ENCODE results near the gene CNNM3.
"Not testable (repeated sequence)": the region's sequence is repeated elsewhere in the genome, so short reads cannot be mapped to it uniquely, and the experiment has no call there.

CNNM3 gene

DNA sequence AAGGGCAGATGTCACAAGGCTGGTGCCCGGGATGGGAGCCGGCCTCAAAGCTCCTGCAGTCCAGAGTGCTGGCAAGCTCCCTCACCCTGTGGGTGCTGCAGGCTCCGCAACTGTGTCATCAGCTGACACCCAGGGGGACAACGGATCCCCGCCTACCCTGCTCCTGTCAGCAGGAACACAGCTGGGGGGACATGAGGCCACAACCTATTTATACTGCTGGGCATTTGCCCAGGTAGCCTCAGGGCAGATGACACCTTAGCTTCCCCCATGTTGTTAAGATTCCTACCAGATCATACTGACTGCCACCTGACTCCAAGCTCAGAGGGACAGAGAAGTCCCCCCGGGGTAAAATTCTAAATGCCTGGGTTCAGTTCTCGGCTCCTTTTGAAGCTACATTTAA is 26.5 kb downstream of the CNNM3 start:
- no peak for DNase-seq

DNA sequence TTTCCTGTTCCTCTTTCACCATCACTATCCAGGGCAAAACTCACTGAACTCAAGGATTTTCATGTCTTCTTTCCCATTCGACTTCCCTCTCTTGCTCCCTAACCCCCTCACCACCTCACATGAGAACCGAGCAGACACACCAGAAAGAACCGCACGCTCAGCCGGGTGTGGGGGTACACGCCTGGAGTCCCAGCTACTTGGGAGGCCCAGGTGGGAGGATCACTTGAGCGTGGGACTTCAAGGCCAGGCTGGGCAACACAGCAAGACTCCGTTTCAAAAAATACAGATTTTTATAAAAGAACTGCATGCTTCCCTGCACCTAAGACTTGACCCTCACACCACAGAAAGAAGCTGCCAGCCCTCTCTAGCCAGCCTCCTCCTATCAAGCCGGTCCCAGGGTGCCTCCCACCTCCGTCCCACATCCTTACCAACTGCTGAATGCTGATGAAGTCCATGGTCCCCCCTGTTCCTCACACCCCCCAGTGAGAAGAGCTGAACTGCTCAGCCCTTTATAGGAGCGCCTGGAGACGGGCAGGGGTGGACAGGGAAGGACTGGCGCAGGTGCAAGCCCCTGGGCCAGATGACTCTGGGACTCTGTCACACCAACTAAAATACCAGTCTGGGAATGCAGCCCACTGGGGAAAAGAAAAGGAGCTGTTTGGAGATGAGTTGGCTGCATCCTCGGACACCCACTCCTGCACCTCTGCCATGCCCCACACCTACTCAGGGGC is 27.6 kb downstream of the CNNM3 start, which contains the start of gene ANKRD23:
Gene ANKRD23, minus strand, starts transcription at position 484 of the 731 bp plus-strand sequence. Its CDS starts 29 bp downstream, at position 455.
- no peak for DNase-seq

DNA sequence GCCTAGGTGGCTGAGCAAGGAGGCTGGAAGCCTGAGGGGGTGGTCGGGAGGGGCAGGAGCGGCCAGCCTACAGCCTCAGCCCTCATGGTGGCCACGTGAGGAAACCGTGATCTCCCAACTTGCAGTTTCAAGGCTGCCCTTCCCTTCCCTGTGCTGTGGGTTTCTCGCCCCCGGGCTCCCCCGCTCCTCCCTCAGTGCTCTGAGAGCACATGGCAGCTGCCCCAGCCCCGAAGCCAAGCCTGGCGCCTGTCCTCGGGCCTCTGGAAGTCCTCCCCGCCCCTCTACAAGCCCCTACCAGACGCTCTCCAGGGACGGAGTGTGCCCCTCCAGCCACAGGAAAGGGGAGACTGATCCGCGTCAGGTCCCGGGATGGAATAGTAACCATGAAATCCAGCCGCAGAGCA is 28.3 kb downstream of the CNNM3 start:
- no peak for DNase-seq

DNA sequence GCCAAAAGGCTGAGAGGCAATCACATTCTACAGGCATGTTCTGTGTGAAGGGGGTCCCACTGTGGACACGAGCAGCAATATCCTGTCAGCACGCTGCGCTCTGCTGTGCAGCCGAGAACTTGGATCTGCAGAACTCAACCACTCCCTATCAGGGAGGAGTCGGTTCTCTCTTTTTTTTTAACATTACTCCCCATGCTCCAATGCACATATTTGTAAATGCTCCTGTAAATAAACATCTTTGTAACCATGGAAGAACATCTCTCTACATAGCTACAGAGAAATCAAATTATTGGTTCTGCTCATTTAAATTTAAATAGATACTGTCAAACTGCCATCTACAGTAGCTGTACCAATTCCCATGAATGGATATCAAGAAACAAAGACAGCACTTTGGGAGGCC is 30.8 kb downstream of the CNNM3 start:
- DNase-seq = no peak

DNA sequence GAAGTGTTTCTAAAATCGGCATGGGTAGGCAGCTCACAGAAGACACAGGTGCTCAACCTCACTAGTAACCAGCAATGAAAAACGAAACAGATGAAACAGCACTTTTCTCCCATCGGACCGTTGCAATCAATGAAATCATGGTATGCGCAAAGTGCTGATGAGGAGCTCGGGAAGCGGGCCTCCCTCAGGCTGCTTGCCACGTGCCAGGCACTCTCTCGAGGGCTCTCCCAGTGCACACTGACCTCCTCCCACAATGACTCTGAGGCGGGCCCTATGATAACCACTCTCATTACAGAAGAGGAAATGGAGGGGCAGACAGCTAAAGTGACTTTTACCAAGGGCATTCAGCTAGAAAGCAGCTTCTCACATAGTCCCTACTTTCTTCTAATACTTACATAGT is 31.5 kb downstream of the CNNM3 start:
- no peak for DNase-seq

DNA sequence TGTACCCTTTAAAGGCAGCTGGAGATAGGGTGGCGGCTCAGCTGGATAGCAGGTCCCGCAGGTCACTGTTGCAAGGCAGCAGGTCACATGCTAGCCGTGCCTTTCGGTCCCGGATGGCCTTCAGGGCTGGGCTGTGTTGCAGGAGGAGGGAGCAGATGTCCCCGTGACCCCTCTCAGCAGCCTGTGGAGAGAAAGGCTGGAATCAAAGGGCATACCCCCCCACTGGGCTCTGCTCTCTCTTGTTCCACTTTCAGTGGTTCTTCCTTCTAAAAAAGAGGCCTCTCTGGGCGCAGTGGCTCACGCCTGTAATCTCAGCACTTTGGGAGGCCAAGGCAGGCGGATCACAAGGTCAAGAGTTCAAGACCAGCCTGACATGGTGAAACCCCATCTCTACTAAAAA is 32.2 kb downstream of the CNNM3 start:
- DNase-seq = no peak

DNA sequence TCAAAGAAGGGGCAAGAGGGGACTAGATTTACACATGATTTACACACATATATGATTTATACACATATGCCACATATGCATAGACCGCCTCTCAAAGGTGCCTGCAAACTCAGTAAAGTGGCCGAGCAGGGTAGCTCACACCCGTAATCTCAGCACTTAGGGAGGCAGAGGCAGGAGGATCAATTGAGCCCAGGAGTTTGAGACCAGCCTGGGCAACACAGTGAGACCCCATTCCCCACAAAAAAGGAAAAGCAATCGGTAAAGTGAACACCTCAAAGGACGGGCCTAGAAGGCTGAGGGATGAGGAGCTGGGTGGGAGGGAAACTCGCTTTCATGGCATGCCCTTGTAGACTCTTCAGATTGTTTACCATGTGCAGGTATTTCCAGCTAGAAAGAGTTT is 36.6 kb downstream of the CNNM3 start:
- DNase-seq = no peak

DNA sequence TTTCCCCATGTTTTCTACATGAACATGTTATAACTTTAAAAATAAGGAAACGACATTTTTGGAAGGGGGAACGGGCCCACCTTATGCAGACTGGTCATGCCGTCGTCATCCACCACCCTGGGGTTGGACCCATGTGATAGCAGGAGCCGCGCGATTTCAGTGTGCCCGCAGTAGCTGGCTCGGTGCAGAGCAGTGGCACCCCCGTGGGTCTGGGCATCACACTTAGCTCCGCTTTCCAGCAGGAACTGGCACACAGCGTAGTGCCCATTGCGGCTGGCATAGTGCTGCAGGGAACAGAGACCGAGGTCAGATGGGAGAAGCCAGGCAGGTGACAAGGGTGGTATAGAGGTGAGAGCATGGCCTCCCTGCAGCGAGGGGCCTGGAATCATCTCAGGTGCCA is 37.3 kb downstream of the CNNM3 start:
- no peak for DNase-seq

DNA sequence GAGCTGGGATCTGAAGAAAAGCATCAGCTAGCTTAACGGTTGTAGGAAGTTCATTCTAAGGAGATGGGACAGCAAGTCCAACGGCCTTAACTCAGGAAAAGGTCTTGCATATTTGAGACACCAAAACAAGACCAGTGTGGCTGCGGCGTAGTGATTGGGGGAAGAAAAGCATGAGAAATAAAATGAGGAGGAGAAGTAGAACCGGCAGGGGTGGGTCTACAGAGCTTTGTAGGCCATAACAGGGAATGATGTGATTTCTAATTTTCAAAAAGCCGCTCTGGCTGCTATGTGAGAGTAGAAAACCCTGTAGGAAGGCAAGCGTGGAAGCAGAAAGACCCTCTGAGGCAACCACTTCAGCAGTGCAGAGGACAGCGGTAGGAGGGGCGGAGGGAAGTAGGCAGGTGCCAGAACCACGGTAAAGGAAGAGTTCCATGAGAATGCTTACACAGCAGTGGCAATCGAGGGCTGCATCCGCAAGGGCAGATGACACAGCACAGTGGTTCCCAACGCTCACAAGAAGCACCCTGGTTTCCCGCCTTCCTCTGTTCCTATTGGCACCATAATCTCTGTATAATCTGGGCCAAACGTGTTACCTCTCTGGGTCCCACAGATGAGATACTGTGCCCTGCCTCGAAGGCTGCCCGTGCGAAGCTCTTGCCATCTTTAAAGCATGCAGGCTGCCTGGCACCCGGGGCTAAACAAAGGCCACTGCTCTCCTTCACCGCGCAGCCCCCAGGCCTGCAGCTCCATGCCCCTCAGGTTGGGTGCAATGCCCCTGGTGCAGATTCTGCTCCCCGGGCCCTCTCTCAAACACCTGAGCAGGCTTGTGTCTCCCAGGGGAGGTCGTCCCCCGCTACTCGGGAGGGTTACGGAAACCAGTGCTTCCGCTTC is 41.0 kb downstream of the CNNM3 start:
- peak; percentile 67 for DNase-seq

DNA sequence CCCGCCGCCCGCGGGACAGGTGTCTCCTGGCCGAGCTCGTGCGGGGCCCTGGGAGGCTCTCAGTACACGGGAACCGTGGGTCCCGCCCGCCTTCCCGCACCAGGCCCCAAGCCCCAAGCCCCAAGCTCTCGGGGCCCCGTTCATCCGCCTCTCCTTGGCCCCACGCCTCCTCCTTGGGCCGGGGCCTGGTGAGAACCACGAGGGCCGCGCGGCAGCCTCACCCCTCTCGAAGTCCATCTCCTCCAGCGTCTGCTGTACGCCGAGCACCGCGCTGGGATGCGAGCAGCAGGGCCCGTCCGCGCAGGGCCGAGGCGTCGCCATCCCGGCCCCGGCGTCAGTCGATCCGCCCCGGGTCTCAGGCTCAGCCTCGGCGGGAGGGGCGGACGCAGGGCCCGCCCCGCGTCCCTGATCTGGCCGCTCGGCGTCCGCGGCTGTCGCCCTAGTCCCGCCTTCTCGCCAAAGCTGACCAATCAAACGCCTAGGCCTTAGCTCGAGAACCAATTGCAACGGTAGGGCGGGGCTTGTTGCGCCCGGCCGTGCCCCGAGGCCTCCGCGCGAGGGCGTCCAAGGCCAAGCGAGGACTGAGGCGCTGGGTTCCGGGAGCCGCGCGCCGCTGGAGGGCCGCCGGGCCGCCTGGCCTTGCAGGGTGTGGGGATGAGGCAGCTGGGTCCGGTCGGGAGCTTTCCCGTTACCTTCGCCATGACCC is 41.8 kb downstream of the CNNM3 start, which contains the start of gene ANKRD39:
Gene ANKRD39, minus strand, starts transcription at position 350 of the 706 bp plus-strand sequence. Its CDS starts 29 bp downstream, at position 321.
- peak; percentile 97 for DNase-seq

DNA sequence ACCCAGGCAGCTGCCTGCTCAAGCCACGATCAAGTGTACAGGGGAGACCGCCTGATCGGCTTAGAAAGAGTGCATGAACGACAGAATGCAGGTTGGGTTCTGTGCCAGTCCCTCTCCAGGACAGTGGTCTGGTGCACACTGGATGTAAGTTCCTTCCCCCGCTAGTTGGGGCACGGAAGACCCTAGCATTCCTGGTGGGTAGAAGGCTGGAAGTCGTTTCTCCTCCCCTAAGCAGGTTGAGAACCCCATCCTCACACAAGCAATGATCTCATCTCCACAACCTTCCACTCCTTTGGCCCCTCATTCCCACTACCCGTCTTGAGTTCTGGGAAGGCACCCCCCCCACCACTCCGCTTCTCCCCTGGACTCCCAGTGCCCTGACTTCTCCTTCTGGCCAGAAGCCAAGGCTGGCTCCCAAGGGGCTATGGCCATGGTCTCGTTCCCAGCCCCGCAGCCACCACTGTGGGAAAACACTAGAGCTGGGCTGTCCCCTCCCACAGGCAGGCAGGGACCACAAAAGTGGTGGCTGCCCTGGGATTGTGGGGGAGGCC is 43.1 kb downstream of the CNNM3 start:
- DNase-seq = no peak

DNA sequence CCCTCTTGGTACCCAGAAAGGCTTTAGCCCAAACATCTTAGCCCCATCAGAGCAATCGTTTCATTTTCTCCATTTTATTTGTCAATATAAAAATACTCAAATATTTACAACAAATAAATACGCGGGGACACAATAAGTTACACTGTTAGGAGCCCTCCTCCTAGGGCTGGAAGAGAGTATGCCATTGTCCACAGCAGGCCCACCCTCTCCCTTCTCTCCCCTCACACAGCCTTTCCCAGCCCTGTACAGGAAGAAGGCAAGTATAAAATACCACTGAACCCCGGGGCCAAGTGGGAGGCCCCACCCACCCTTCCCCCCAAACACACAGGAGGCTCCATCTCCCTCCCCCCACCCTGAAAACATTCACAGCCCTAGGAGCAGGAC is 43.6 kb downstream of the CNNM3 start:
- no peak for DNase-seq

DNA sequence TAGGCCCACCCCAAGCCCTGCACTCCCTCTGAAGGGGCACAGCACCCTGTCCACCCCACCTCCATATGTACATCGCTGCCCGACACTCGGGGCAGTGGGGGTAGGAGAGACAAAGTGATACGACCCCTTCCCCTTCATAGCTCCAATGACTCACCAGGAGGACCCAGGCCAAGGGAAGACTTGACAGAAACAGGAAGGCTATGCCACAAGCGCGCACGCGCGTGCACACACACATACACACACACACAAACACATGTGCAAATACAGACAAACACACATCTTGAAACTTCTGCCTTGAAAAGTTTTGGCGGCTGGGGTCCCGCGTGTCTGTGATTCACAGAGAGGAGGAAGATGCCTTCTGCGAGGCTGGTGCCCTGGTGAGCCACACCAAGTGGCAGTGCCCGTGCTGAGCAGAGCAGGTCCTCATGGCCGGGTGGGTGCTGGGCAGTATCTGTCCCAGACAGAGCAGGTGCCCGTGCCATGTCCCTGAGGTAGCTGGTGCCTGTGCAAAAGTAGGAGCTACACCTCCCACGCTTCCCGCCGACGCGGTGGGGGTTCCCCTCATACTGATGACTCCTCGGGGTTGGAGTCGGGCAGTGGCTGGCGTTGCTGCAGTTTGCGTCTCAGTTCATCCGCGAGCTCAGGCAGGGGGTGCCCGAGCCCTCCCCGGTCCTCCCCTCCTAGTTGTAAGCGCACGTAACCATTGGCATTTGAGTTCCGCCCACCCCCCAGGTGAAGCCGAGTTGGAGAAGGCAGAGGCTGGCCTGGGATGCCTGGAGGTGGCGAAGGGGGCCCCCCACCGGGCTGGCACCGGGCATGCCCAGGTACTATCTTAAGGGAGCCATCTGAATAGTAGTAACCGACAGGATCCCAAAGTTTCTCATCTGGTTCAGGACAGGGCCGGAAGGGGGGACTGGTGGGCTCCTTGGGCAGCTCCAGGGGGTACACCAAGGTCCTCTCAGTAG is 44.3 kb downstream of the CNNM3 start:
- no peak for DNase-seq

DNA sequence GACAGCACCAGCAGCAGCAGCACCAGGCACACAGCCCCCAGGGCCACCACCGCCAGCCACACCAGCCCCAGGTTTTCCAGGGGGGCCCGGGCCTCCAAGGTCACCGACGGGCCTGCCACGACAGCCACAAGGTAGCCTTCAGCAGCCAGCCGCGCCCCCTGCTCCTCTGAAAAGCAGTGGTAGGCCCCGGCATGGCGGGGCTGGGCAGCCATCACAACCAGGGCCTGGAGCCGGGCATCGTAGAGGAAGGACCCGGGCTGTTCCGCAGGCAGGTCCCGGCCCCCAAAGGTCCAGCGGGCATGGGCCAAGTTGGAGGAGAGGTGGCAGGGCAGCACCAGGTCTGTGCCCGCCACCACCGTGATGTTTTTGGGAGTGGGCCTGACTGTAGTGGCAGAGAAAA is 45.0 kb downstream of the CNNM3 start:
- DNase-seq = no peak

DNA sequence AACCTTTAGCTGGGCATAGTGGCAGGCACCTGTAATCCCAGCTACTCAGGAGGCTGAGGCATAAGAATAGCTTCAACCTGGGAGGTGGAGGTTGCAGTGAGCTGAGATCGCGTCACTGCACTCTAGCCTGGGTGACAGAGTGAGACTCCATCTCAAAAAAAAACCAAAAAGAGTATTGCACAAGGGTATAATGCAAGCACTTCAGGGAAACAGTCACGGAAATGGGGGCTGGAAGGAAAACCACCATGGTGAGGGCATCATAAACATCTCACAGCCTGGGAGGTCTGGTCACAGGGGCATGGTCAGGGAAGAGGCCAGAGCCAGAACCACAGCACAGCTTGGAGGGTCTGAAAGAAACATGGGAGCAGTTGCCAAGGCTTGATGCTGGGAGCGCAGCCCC is 47.0 kb downstream of the CNNM3 start:
- DNase-seq = not testable (repeated sequence)

DNA sequence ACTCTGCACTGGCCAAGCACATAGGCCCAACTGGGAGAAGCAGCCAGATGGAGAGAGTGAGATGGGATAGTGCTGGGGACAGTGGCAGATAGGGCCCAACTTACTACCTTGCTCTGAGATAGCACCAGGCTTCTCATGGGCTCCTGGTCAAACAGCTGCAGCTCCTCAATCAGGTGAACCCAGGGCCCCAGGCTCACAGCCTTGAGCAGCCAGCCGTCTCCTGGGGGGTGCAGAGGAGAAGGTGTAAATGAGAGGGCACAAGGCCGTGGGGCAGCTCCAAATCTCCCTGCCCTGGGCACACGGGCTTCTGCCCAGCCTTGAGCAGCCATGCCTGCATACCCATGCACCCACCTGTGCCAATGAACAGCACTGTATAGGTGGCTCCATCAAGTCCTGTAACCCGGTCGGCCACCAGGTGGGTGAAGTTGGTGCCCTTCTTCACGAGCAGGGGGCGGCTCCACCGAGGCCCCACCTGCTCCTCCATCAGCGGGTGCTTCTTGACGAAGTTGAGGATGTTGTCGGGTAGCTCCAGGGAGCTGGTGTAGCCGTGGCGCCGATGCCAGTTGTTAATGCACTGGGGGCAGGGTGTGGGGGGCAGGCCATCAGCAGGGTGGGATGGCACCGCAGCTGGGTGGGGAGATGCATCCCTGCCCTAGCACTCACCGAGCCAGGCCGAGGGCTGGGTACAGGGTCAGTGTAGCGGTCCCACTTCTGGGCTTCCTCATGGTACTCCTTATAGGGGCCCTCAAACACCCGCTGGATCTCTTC is 47.7 kb downstream of the CNNM3 start:
- DNase-seq = no peak

DNA sequence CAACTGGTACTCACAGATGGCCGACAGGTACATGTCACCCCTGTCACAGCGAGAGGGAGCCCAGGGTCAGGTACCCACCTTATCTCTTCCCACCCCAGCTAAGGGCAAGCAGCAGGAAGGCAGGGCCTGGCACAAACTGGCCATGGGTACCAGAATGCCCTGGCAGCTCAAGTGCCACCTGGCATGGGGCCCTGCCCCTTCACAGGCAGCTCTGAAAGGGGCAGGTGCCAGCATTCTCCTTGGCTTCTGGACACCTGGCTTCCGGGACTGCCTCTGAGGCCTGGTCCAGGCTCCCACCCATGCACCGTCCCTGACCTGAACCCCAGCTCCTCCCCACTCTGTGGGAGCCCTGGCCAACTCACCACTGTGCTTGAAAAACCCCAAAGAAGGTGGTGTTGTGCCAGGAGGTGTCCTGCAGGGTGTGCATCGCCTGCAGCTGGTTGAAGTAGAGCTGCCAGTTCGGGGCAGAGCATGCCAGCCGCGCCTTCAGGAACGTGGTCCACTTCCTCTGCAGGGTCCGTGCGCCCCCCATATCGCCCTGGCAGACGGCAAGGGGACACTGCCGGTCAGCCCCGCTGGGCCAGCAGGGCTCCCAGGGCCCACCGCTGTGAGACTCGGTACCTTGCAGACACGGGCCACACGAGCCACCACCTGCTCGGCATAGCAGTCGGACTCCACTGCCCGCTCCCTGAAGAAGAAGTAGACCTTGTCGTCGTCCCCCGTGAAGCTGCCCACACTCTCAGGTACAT is 48.4 kb downstream of the CNNM3 start:
- DNase-seq = no peak

DNA sequence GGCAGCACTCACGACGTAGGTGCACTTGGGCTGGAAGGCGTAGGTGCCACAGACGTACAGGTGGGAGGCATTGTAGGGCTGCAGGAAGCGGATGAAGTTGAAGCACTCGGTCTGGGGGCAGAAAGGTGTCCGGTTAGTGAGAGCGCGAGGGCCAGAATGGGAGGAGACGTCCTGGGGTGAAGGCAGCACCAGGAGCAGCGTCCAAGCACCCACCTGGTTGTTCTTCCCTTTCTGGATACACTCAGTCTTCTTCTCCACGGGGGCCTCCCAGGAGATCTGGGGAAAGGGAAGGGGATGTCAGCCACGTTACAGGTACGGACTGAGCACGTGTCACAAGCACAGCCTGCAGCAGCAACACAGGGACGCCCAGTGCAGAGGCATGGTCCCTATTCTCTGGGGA is 49.6 kb downstream of the CNNM3 start:
- DNase-seq = no peak

DNA sequence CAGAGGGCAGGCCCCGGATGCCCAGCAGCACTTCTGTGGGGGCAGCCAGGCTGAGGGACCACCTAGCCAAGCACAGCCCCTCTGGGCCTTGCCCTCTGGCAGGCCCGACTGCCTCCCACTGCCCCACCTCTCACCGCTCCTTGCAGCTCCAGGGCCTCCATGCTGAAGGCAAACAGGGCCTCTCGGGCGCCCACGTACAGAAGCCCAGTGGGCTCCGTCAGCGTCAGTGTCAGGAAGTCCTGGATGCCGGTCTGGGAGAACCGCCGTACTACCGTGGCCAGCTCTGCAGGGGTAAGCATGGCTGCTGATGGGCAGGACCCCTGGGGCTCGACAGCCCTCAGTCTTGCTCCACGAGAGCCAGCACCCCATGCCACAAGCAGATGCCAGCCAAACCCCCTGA is 50.1 kb downstream of the CNNM3 start:
- DNase-seq = no peak

DNA sequence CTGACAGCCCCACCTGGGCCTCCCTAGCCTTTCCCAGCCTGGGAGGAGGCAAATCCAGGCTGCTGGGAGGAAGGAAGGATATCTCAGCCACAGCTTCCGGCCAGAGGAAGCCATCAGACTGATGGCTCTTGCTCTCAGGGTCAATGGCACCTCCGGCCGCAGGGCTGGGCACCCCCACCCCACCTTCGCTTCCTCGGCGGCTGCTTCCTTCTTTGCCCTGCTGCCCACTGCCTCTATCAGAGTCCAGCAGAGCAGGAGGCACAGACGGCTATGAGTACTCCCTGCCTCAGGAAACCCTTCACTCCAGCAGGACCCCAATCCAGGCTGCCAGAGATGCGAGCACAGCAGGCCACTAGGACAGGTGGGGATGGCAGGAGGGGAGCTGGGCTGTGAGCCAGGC is 50.5 kb downstream of the CNNM3 start:
- DNase-seq = no peak

Measured in NCI-H510A treated with DMSO at 0.1 percent for 48 hours (cell line).